ENCODE results near the gene SLC35B1.
"Not testable (repeated sequence)": the region's sequence is repeated elsewhere in the genome, so short reads cannot be mapped to it uniquely, and the experiment has no call there.

Gene SLC35B1

DNA sequence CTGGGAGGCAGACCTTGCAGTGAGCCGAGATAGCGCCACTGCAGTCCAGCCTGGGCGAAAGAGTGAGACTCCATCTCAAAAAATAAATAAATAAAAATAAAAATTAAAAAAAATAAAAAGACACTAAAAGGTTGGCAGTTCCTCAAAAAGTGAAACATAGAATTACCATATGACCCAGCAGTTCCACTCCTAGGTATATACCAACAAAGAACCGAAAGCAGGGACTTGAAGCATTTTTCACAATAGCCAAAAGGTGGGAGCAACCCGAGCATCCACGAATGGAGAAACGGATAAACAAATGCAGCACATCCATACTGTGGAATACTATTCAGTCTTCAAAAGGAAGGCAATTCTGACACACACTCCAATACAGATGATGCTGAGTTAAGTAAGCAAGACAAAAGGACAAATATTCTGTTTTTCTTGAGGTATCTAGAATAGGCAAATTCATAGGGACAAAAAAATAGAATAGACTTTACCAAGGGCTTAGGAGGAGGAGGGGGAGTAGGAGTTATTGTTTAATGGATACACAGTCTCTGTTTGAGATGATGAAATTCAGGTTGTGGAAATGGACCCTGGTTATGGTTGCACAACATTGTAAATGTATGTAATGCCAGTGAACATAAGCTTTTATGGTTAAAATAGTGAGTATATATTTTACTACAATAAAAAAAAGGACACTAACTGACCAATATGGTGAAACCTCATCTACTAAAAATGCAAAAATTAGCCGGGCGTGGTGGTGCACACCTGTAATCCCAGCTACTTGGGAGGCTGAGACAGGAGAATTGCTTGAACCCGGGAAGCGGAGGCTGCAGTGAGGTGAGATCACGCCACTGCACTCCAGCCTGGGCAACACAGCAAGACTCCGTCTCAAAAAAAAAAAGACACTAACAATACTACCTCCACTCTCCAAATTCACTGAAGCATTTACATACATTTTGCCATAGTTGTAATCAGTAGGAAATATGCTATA lies 27.0 kb upstream of the SLC35B1 start:
- DNase-seq, result no peak

DNA sequence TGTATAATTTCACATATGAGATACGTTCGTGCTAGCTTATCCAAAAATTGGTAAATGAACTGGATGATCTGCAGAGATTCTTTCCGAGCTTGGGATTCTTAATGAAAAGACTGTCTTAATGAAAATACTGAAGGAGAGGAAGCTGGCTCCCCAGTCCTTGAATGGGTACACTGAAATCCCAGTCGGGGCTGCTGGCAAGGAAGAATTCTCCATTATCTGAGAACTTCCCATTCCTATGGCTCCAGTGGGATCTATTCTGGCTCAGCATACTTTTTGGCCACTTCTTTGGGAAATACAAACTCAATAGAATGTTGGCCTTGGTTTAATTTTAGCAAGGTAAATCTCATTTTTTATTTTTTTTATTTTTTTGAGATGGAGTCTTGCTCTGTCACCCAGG lies 23.7 kb upstream of the SLC35B1 start:
- no peak for DNase-seq

DNA sequence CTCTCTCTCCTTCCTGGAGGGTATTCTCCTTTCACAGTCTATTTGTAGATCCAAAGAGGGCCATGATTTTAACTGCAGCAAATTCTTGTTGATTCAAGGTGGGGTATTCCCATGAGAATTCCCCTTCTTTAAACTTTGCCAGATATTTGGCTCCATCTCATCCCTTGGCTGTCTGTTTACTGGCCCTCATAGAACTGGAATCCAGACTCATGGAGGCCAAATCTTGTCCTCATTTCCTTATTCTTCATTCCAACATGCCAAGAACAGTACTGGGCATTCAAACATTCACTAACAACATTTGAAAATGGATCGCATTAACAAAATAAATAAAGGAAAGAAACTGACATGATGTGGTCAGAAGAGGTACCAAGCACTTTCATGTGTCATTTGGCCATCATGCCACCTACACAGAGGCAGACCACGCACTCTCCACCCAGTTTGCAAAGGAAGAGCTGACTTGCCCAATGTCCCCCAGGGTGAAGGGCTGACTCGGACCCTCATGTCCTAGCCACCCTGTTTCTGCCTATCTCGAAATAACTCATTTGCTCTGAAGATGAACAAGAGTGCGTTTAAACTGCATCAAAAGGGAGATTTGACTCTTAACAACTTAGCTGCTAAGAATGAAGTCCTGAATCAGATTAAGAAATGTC lies 23.1 kb upstream of the SLC35B1 start:
- no peak for DNase-seq

DNA sequence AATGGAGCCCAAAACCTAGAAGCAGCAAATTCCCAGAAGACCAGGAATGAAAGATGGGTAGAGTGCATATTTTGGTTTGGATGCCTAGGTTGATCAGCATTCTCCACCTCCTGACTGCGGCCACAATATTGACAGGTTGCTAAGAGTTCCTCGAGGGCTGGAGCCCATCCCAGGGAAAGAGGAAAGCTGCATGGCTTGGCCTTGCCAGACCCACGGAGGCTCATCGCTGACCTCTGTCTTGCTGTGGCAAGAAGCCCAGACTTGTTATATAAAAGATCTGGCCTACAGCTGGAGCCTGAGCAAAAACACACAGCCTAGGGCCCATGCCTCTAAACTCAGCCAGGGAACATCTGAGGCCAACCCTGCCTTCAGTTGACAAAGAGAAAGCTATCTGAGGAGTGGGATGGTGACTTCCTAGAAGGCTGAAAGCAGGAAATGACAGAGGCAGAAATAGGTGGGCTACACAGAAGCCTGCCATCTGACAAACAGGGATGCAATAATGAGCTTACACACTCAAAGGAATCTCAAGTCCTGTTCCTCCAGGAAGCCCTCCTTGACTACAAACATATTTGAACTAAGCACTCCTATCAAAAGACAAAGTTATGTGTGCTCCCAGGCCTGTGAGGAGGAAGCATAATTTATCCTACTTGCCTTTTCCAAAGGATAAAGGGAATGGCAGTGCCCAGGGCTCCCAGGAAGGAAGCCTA lies 22.5 kb upstream of the SLC35B1 start:
- DNase-seq, result no peak

DNA sequence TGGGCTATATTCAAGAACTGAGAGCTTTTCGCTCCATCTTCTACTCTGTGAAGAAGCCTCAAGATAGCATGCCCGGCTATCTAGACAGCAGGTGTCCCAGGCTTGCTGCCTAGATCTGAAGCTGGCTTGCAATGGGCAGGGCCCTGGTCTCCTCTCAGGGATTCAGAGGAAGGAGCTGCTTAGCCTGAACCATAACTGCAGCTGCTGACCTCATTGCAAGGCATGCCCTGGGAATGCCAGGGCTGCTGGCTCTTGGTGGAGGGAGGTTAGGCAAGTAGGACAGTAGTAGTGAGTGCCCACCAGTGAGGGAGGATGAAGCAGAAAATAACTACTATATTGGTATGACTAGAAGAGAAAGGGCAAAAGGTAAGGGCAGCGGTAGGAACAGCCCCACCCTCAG lies 21.3 kb upstream of the SLC35B1 start:
- DNase-seq, result no peak

DNA sequence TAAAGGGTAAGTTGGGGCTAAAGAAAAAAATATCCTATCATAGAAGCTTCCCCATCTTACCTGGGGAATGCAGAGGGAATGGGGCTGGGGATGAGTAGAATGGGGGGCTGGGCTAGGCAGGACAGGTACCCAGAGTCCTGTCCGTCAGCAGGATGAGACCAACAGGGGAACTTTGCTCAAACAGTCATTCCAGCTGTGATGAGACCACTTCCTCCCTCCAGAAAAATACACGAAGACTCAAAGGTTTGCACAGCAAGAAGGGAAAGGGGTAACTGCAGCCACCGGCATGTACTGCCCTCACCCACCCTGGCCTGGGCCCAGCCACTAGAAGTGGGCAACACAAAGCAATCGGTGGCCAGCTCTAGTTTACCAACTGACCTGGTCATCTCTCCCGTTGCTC lies 20.7 kb upstream of the SLC35B1 start:
- no peak for DNase-seq

DNA sequence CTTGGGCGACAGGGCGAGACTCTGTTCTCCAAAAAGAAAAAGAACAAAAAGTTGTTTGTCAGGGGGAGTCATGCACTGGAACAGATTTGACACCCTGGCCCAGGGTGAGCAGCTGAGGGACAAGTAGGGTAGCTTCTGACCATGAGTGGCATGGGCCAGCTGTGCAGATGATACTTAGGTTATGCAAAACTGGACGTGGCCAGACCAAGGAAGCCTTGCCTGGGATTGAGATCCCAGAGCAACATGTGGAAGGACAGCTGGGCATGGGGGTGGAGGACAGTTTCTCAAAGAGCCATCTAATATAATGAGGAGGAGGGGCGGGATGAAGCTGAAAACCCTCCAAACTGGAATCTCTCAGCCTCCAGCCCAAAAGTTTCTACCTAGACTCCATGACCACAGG lies 19.6 kb upstream of the SLC35B1 start:
- no peak for DNase-seq

DNA sequence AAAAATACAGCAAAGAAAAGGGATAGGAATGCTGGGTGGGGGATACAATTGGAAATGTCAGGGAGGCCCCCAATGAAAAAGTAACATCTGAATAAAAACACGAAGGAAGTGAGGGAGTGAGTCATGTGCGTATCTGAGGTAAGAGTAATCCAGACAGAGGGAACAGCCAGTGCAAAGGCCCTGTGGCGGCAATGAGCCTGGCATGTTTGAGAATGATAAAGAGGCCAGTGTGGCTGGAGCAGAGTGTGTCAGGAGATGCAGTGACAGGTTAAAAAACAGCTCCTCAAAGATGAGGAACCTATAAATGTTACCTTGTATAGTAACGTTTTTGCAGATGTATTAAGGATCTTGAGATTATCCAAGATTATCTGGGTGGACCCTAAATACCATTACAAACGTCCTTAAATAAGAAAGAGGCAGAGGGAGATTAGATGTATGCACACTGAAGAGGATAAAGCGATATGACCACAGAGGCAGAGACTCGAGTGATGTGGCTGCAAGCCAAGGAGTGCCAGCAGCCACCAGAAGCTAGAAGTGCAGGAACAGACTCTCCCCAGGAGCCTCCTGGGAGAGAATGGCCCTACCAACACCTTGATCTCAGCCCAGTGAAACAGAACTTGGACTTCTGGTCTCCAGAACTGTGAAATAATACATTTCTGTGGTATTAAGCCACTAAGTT lies 17.8 kb upstream of the SLC35B1 start:
- no peak for DNase-seq

DNA sequence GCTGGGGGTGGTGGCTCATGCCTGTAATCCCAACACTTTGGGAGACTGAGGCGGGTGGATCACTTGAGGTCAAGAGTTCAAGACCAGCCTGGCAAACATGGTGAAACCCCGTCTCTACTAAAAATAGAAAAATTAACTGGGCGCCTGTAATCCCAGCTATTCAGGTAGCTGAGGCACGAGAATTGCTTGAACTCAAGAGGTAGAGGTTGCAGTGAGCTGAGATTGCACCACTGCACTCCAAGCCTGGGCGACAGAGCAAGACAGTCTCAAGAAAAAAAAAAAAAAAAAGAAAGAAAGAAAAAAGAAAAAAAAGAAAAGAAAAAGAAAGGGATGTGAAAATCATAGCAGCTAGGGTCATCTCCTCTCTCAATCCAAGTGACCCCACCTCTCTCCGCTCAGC lies 16.8 kb upstream of the SLC35B1 start:
- DNase-seq, result not testable (repeated sequence)

DNA sequence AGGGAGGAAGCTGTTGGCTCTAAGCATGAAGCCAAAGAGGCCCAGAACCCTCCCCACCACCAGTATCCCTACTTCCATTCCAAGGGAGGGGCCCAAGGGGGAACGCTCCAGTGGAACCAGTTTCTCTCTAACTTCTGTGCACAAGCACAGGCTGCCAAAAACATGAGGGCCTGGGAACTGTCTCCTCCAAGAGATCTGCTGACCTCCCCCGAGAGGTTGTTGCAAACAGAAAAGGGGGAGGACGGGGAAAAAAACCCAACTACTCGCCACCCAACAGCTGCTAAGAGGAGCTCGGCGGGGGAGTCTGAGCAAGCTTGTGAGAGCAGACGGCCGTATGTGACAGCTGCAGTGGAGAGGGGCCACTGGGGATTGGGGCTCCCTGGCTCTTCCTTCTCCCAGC lies 15.7 kb upstream of the SLC35B1 start:
- DNase-seq, result no peak

DNA sequence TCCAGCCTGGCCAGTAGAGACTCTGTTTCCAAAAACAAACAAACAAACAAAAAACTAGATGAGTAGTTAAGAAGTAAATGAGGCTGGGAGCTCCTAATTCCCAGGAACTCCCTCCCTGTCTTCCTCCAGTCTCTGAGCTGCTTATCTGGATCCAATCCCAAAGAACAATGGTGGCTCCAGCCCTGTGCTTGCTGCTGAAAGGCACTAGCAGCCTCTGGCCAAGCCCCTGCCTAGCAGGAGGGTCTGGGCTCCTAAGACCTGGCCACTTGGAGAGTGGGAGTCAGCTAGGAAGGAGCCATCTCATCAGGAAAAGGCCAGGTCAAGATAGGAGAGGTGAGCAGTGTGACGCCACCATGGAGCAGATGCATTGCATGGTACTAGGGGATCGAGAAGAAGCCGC lies 14.3 kb upstream of the SLC35B1 start:
- DNase-seq, result no peak

DNA sequence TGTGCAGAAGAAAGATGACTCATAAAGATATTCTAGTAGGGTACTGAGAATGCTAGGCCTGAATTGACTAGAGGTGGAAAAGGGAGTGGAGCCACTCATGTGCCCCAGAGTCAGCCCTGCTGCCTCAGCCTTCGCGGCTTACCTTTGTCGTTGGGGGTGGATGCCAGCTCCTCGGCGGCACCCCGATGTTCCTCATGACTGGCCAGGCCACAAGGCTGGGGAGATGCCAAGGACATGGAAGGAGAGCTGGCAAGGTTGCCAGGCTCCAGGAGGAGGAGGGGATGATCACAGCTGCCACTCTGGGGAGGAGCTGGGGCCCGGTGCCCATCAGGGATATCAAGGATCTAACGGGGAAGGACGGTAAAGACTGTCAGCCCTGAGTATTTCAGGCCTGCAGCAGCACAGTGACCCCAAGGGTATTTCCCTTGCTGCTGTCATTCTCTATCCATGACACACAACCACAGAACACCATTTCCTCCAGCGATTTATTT lies 9.7 kb upstream of the SLC35B1 start:
- DNase-seq, result no peak

DNA sequence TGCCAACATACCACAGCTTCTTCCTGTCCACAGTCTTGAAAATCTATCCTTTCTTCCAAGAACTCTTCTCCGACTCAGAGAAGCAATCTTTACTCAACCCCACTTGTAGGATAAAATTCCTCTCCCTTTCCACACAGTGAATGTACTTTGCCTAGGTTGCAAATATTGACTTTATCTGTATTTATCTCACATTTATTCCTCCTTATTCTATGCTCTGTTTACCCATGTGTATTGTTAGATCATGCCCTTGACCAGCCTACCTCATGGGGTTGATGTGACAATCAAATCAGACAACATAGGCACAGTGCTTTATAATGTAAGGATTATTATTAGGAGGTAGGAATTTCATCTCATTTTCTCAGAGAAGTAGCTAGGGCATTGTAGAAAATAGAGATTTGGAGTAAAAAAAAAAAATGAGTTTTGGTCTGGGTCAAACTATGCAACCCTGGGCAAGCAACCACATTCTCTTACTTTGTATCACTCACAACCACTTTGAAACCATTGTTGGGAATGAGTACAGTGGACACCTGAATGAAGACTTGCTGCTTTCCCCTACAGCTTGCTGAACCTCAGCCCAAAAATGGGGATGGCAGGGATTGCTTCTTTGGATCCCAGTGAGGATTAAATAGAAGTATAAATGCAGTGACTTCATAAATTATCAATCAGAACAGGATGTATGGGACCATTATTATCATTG lies 9.1 kb upstream of the SLC35B1 start:
- DNase-seq, result peak in 1 of 3 experiments; percentile 28

DNA sequence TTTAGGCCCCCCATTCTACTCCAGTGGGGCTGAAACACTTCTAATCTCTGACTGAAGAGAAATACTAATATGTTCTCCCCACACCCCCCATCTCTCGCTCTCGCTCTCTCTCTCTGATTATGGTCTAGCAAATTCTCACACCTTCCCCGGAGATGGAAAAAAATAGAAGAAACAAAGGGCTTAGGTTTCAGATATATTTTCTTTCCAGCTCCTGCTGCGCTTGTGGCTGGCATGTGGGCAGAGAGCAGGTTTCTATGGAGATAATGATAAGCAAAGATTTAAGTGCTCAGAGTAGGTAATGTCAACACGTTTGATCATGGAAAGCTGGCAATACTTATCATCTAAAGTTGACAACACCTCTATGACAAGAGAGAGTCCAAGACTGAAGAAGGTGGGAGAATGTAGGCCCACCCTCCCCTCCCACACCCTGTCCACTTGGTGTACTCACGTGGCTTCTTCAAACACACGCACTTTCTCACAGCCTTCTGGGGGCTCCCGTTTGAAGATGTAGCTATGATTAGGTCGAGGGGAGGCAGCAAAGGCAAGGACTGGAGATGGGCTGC lies 8.0 kb upstream of the SLC35B1 start:
- peak in 2 of 3 experiments; percentile 66 to 88 for DNase-seq

DNA sequence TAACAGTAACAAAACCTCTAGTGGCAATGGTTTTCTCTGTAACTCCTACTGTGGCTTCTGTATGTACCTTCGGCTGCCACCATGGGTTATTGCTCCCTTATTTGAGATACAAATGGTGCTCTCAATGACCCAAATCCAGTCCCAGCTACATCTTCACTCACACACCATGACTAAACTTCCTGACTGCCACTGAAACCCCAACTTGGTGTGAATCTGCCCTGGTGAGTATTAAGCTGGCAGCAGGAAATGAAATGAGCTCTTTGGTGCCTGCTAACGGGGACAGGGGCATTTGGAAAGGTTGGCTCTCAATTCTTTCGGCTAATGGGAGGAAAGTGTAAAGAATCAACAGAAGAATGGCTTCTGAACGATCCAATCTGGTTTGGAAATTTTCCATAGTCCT lies 7.5 kb upstream of the SLC35B1 start:
- DNase-seq, result peak in 1 of 3 experiments; percentile 42

DNA sequence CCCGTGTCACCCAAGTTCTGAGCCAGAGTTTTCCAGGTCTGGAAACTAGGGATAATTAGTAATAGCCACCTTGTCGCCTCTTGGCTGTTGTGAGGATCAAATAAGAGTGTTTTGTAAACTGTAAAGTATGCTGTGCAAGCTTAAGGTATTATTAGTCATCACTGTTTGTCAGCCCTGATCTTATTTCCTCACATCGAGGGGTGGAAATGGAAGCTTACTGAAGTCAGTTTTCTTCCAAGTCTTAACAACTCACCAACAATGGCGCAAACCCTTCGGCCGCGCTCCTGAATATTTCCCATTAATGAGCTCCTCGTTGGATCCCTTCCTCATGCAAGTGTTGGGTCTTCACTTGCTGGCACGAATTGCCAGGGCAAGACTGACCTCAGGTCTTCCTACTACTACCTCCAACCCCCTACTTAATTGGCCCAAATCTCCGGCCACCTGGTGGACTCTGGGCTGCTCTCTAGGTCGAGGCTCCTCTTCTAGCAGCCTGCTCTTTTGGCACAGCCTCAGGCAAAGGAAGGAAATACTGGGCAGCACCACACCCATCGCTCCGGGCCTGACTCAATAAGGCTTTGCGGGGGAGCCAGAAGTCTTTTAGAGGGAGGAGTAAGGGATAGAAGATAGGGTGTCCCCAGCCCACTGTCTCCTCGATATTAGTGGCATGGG lies 885 bp upstream of the SLC35B1 start:
- DNase-seq, result no peak

DNA sequence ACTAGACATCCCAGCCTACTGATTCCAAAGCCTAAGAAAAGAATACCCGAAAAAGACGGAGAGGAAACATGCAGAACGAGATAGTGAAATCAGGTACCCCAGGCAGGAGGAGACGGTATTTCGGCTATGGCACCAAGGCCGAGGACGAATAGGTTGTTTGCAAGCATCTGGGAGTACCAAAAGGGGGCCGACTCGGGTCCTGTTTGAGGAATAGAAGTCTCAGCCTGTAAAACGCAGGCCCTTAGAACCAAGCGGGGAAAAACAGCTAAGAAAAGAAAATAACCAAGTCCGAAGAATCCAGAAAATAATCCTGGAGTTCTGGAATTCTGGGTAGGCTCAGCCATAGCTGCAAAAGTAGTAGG lies 537 bp downstream of the SLC35B1 start:
- DNase-seq, result no peak

DNA sequence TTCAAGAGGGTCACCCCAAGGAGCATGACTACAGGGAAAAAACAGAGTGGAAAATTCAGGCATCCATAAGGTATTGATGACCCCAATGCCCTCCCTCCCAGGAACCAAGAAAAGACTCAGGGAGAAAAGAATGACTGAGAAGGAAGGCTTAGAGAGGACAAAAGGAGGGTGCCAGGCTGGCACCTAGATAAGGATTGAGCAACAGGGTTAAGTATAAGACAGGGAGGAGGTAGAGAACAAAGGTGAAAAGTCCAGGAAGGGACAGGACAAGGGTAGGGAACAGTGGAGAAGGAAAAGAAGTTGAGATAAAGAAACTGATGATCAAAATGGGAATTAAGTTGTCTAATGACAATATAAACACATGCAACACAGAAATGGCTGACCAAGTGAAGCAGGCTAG lies 2.5 kb downstream of the SLC35B1 start:
- no peak for DNase-seq

DNA sequence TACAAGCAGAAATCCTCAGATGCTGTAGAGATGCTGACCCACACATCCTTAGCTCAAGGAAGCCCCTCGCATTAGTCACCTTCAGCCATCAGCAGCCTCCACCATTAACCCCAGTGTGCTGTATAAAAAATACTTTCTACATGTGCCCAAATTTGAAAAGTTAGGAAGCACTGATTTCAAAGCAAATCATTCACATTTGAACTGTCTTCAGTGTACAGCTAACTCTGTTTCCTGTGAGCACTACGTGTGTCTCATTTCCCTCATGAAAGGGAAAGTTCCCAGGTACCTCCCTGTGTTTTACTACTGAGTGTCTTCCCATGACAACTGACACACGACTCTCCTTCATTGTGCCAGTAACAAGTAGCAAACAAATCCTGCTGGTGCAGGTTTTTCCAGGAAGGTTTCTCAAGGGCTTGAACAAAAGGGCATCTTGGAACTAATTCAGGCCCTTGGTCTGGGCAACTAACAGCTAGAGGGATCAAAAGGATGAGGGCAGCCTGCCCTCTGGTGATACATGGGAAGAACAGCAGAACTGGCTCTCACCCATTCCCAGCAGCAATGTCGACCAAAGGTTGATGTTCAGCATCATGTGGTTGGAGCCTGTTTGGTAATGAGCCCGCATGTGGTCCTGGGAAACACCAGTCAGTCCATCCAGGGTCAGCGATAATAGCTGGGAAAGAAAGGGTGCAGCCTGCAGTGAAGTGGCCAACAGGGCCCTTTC lies 4.0 kb downstream of the SLC35B1 start:
- peak in 1 of 3 experiments; percentile 31 for DNase-seq

DNA sequence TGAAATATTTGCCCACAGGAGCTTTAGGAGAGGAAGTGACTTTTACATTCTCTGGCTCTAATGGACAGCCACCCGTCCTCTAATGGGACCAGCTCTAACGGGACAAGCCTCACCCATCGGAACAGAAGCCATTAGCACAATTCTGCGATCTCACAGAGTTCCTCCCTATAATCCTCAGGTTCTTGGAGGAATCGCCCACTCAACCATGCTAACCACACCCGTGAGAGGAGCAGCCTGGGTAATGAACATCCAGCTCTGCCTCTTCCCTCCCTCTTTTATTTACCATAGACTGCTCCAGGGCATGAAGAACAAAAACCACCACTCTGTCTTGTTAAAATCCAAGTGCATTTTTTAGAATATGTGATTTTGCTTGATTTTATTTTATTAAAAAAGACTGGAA lies 6.8 kb downstream of the SLC35B1 start:
- DNase-seq, result no peak

Data from NCI-H1417 (cell line).